H1 (cell line): ENCODE data around the gene NAAA. TPM values are rescaled to one million over a fixed set of nuclear protein-coding genes. Genes with fewer than 3 reads are reported as not detected.

ENCODE experiments used
- CTCF ChIA-PET: fragments of 300-600 bp; sonication (Branson Sonifier 250); formaldehyde crosslinking; loops from one replicate; lab custom pipeline; 2021; ENCODE audit not compliant: partially characterized antibody; lab: Charles Lee
- POLR2A ChIA-PET: fragments of 300-600 bp; sonication (Branson Sonifier 250); formaldehyde crosslinking; loops from one replicate; lab custom pipeline; 2021; ENCODE audit warnings: inconsistent platforms; ENCODE audit not compliant: partially characterized antibody; lab: Charles Lee
- DNase-seq, 2 experiments: peaks; one replicate each; pipeline versions ENCODE4 v3.0.0 to v3.0.0-alpha.2; 2010 to 2022; ENCODE audit warnings: low spot score in 2 of 2, low read depth in 1 of 2, mixed read lengths in 1 of 2
- FAIRE-seq: peaks from 2 replicates; lab custom pipeline; 2011; peaks lifted over from hg19 to GRCh38; lab: Jason Lieb, UNC
- H2AFZ ChIP-seq: 2 replicates; pipeline ENCODE4 v1.8.1; 2012; ENCODE audit warnings: low read length, inconsistent platforms
- H2AK5ac ChIP-seq: 2 replicates; pipeline ENCODE4 v1.6.1; 2013; ENCODE audit warnings: low read depth, low read length
- H2BK120ac ChIP-seq: replicated peaks from 2 replicates; pipeline ENCODE3; 2013; ENCODE audit warnings: low read depth, low read length, inconsistent platforms
- H2BK12ac ChIP-seq: 2 replicates; pipeline ENCODE4 v1.6.1; 2013; ENCODE audit warnings: low read depth, low read length
- H2BK15ac ChIP-seq: 2 replicates; pipeline ENCODE4 v1.6.1; 2013; ENCODE audit warnings: low read length
- H2BK20ac ChIP-seq: 2 replicates; pipeline ENCODE4 v1.6.1; 2013; ENCODE audit warnings: low read length
- H2BK5ac ChIP-seq: 2 replicates; pipeline ENCODE4 v1.6.1; 2013; ENCODE audit warnings: low read depth, low read length
- H3K14ac ChIP-seq: 2 replicates; pipeline ENCODE4 v1.6.1; 2013; ENCODE audit warnings: inconsistent platforms; ENCODE audit not compliant: insufficient read length
- H3K18ac ChIP-seq: 2 replicates; pipeline ENCODE4 v1.6.1; 2013; ENCODE audit warnings: low read length; ENCODE audit errors: extremely low read depth
- H3K23ac ChIP-seq: 2 replicates; pipeline ENCODE4 v1.6.1; 2013; ENCODE audit warnings: inconsistent platforms; ENCODE audit not compliant: insufficient read length
- H3K23me2 ChIP-seq: 2 replicates; pipeline ENCODE4 v1.6.1; 2013; ENCODE audit warnings: low read depth, low read length
- H3K27ac ChIP-seq: 2 replicates; pipeline ENCODE4 v1.6.1; 2011; ENCODE audit warnings: low read depth, low read length, inconsistent platforms
- H3K27me3 ChIP-seq, 4 experiments: replicated peaks in 1 of 4; 1 replicate in 1 of 4; 2 replicates in 3 of 4; pipeline versions ENCODE4 v1.6.1 to v1.8.1; 2011 to 2013; ENCODE audit warnings: low read length in 3 of 4, mild to moderate bottlenecking in 3 of 4, inconsistent platforms in 2 of 4, mixed read lengths in 2 of 4, moderate library complexity in 1 of 4; ENCODE audit not compliant: control insufficient read depth in 3 of 4, insufficient read depth in 3 of 4; ENCODE audit errors: extremely low read depth in 1 of 4
- H3K36me3 ChIP-seq, 4 experiments: 2 replicates each; pipeline versions ENCODE4 v1.6.1 to v1.8.1; 2011 to 2013; ENCODE audit warnings: mild to moderate bottlenecking in 4 of 4, low read length in 3 of 4, moderate library complexity in 2 of 4, control low read depth in 1 of 4, inconsistent platforms in 1 of 4; ENCODE audit not compliant: insufficient read depth in 4 of 4, control insufficient read depth in 2 of 4
- H3K4ac ChIP-seq: replicated peaks from 2 replicates; pipeline ENCODE3; 2013; ENCODE audit warnings: low read length, low read depth, mixed read lengths, inconsistent platforms; ENCODE audit not compliant: insufficient read length
- H3K4me1 ChIP-seq, 4 experiments: replicated peaks in 1 of 4; 1 replicate in 1 of 4; 2 replicates in 3 of 4; pipeline versions ENCODE4 v1.6.1 to v1.8.1; 2011 to 2013; ENCODE audit warnings: low read length in 3 of 4, inconsistent platforms in 2 of 4, mixed read lengths in 1 of 4; ENCODE audit not compliant: insufficient read depth in 4 of 4, control insufficient read depth in 3 of 4
- H3K4me2 ChIP-seq, 2 experiments: 2 replicates each; pipeline versions ENCODE4 v1.6.1 to v1.8.1; 2011 to 2013; ENCODE audit warnings: low read depth in 2 of 2, low read length in 2 of 2, control low read depth in 1 of 2, inconsistent platforms in 1 of 2, mild to moderate bottlenecking in 1 of 2; ENCODE audit not compliant: insufficient read depth in 1 of 2
- H3K4me3 ChIP-seq, 4 experiments: fragments of 200-600, 300-600 bp in 1 of 4; sonication (generic), shearing (Covaris generic), sonication (Bioruptor Twin) in 1 of 4; 2 replicates each; pipeline versions ENCODE4 v1.5.1 to v1.8.1; 2011 to 2016; ENCODE audit warnings: low read length in 4 of 4, low read depth in 3 of 4, control low read depth in 2 of 4, inconsistent platforms in 2 of 4, mild to moderate bottlenecking in 2 of 4, mixed read lengths in 1 of 4, moderate library complexity in 1 of 4; ENCODE audit not compliant: insufficient read depth in 2 of 4; ENCODE audit errors: extremely low read depth in 1 of 4
- H3K56ac ChIP-seq: replicated peaks from 2 replicates; pipeline ENCODE3; 2013; ENCODE audit warnings: low read depth, mild to moderate bottlenecking, mixed read lengths, low read length, inconsistent platforms; ENCODE audit not compliant: insufficient read length
- H3K79me1 ChIP-seq: 2 replicates; pipeline ENCODE4 v1.6.1; 2013; ENCODE audit warnings: low read depth, low read length, control low read depth
- H3K79me2 ChIP-seq, 2 experiments: 2 replicates each; pipeline versions ENCODE4 v1.6.1 to v1.8.1; 2012 to 2013; ENCODE audit warnings: low read length in 2 of 2, mild to moderate bottlenecking in 2 of 2, inconsistent platforms in 1 of 2; ENCODE audit not compliant: insufficient read depth in 2 of 2, control insufficient read depth in 1 of 2
- H3K9ac ChIP-seq, 4 experiments: replicated peaks in 1 of 4; 1 replicate in 1 of 4; 2 replicates in 3 of 4; pipeline versions ENCODE4 v1.6.1 to v1.8.1; 2011 to 2013; ENCODE audit warnings: low read depth in 3 of 4, low read length in 3 of 4, control low read depth in 2 of 4, mild to moderate bottlenecking in 2 of 4, moderate library complexity in 2 of 4, inconsistent platforms in 1 of 4; ENCODE audit errors: extremely low read depth in 1 of 4
- H3K9me3 ChIP-seq, 2 experiments: 2 replicates each; pipeline versions ENCODE4 v1.6.1 to v1.8.1; 2012 to 2013; ENCODE audit warnings: mild to moderate bottlenecking in 2 of 2, moderate library complexity in 2 of 2, control low read depth in 1 of 2, inconsistent platforms in 1 of 2, low read depth in 1 of 2, low read length in 1 of 2, mixed read lengths in 1 of 2; ENCODE audit not compliant: insufficient read depth in 2 of 2
- H4K20me1 ChIP-seq, 2 experiments: replicated peaks in 1 of 2; 2 replicates each; pipeline versions ENCODE3 to v1.8.1; 2011 to 2013; ENCODE audit warnings: inconsistent platforms in 2 of 2, low read length in 2 of 2, mild to moderate bottlenecking in 1 of 2; ENCODE audit not compliant: insufficient read depth in 2 of 2, control insufficient read depth in 1 of 2
- H4K5ac ChIP-seq: 2 replicates; pipeline ENCODE4 v1.6.1; 2013; ENCODE audit warnings: low read length, low read depth, mixed read lengths, inconsistent platforms; ENCODE audit not compliant: insufficient read length
- H4K8ac ChIP-seq: 2 replicates; pipeline ENCODE4 v1.8.0; 2013; ENCODE audit warnings: mild to moderate bottlenecking, moderate library complexity, low read length, inconsistent platforms; ENCODE audit not compliant: insufficient read depth; ENCODE audit errors: extremely low read depth
- H4K91ac ChIP-seq: replicated peaks from 2 replicates; pipeline ENCODE3; 2013; ENCODE audit warnings: low read length, mixed read lengths, inconsistent platforms; ENCODE audit not compliant: insufficient read length
- ATF3 ChIP-seq: IDR thresholded peaks from 2 replicates; pipeline ENCODE4 v1.6.1; 2011; ENCODE audit warnings: low read depth, mild to moderate bottlenecking, low read length; ENCODE audit not compliant: insufficient read depth
- BACH1 ChIP-seq: IDR thresholded peaks from 2 replicates; pipeline ENCODE4 v1.6.1; 2012; ENCODE audit warnings: low read length, improper control_type of control experiment
- CHD1 ChIP-seq: IDR thresholded peaks from 2 replicates; pipeline ENCODE4 v1.6.1; 2012; ENCODE audit warnings: low read depth, low read length, improper control_type of control experiment
- CHD2 ChIP-seq: IDR thresholded peaks from 2 replicates; pipeline ENCODE4 v1.6.1; 2012; ENCODE audit warnings: low read length, improper control_type of control experiment
- EP300 ChIP-seq, 2 experiments: IDR thresholded peaks; 1 replicate in 1 of 2; 2 replicates in 1 of 2; pipeline ENCODE4 v1.6.1; 2011 to 2012; ENCODE audit warnings: low read depth in 2 of 2, low read length in 2 of 2, mild to moderate bottlenecking in 2 of 2, borderline replicate concordance in 1 of 2, inconsistent platforms in 1 of 2, moderate library complexity in 1 of 2
- GTF2F1 ChIP-seq: IDR thresholded peaks from 2 replicates; pipeline ENCODE4 v1.6.1; 2012; ENCODE audit warnings: low read depth, low read length, improper control_type of control experiment, borderline replicate concordance
- KDM4A ChIP-seq: IDR thresholded peaks from one replicate; pipeline ENCODE4 v1.7.1; 2012; ENCODE audit warnings: low read depth, mild to moderate bottlenecking, moderate library complexity, low read length, inconsistent platforms; ENCODE audit not compliant: severe bottlenecking
- KDM5A ChIP-seq: fragments of 200-600 bp; IDR thresholded peaks from 2 replicates; pipeline ENCODE4 v1.7.1; 2012; ENCODE audit warnings: mild to moderate bottlenecking, low read length, inconsistent platforms, mixed read lengths
- POLR2AphosphoS5 ChIP-seq: IDR thresholded peaks from 2 replicates; pipeline ENCODE4 v1.6.1; 2011; ENCODE audit warnings: low read depth, low read length
- RFX5 ChIP-seq: IDR thresholded peaks from 2 replicates; pipeline ENCODE4 v1.6.1; 2011; ENCODE audit warnings: low read depth, low read length, improper control_type of control experiment, borderline replicate concordance
- SAP30 ChIP-seq: fragments of 300-600 bp; sonication (generic); IDR thresholded peaks from 2 replicates; pipeline ENCODE4 v1.7.1; 2012; ENCODE audit warnings: low read length, moderate library complexity, mild to moderate bottlenecking, inconsistent platforms; ENCODE audit not compliant: insufficient read depth, insufficient replicate concordance
- SIRT6 ChIP-seq: IDR thresholded peaks from one replicate; pipeline ENCODE4 v1.7.1; 2012; ENCODE audit warnings: low read length, inconsistent platforms
- ZNF274 ChIP-seq: IDR thresholded peaks from 2 replicates; pipeline ENCODE4 v1.7.0; 2012; ENCODE audit warnings: low read length, borderline replicate concordance; ENCODE audit errors: extremely low read depth
- WGBS, 2 experiments: shearing (Covaris generic) in 1 of 2; methylation state at CpG; one replicate each; pipeline versions ENCODE4 v1.1.6 to v1.1.7; 2013 to 2015; ENCODE audit warnings: low lambda C conversion rate in 2 of 2, mixed read lengths in 2 of 2, inconsistent platforms in 1 of 2, low coverage in 1 of 2, missing lambda C conversion rate in 1 of 2; ENCODE audit not compliant: insufficient replicate concordance in 2 of 2, insufficient coverage in 1 of 2, insufficient read length in 1 of 2; ENCODE audit errors: extremely low coverage in 1 of 2, missing lambda C conversion rate in 1 of 2; 5-methylcytosine and 5-hydroxymethylcytosine counted together
- polyA plus RNA-seq, 7 experiments: library from polyadenylated mRNA; depleted of rRNA in 3 of 7; stranded (reverse) in 5 of 7; unstranded in 2 of 7; fragments of >200 nt in 5 of 7; fragments of 200-250 nt in 2 of 7; gene quantifications; 1 replicate in 5 of 7; 2 replicates in 1 of 7; 4 replicates in 1 of 7; pipeline versions ENCODE4 v1.2.1 to v1.2.3, GENCODE V29; 2011 to 2013; ENCODE audit warnings: missing spikeins in 2 of 7, mixed read lengths in 2 of 7
- total RNA-seq: library from RNA; stranded (reverse); fragmentation: NEBNext Ultra II Directional; extraction: Animal tissue kit (Norgen Biotek cat#: 25700); gene quantifications from 2 replicates; pipeline ENCODE4 v1.2.1, GENCODE V29; 2021

The NAAA gene
- total and polyA plus RNA-seq, 2 of the 8 experiments (the other 6 are each of a cell fraction or from before 2014, with no cell fraction given), result 9.4 to 12.5 TPM

GRCh38 chr4:75950213-75950815, 9.5 kb upstream of the NAAA start:
- ChIA-PET POLR2A (interaction anchor here (1.4 kb wide), 1 partner anchor 10 kb away, joined by 4 read pairs; the partner anchor contains the start of gene NAAA), CTCF (interaction anchor here (0.6 to 3.4 kb wide), 3 partner anchors 34 to 114 kb away, joined by 7 to 11 read pairs (median 7); no protein-coding TSS in a partner anchor)
- no peak for FAIRE-seq
- Histone ChIP-seq H3K4me1 (no peaks in the 10 kb centered on the region), H4K5ac (no peak overlapping the region), H3K4ac (no peak overlapping the region), H3K56ac (no peak overlapping the region), H2BK15ac (no peak overlapping the region), H3K27ac (no peak overlapping the region), H2BK120ac (no peak overlapping the region), H3K14ac (no peak overlapping the region), H3K9ac (no peak overlapping the region), H4K20me1 (peaks cover 0 to 2% of the 10 kb centered on the region in 2 experiments), H3K23ac (no peak overlapping the region), H3K9me3 (no peaks in the 10 kb centered on the region), H3K4me2 (no peak overlapping the region), H4K91ac (no peak overlapping the region), H2AFZ (no peak overlapping the region), H2BK20ac (no peak overlapping the region), H2BK12ac (no peak overlapping the region), H3K4me3 (no peak overlapping the region), H3K18ac (no peak overlapping the region), H3K36me3 (peaks cover 11 to 80% (median 44%) of the 10 kb centered on the region in 4 experiments), H3K79me1 (no peaks in the 10 kb centered on the region), H4K8ac (no peak overlapping the region), H3K79me2 (no peaks in the 10 kb centered on the region), H2AK5ac (no peak overlapping the region), H3K27me3 (no peaks in the 10 kb centered on the region), H2BK5ac (no peak overlapping the region), H3K23me2 (no peaks in the 10 kb centered on the region)
- WGBS, 2 experiments, result 83% methylated on average over 3 of the region's 3 CpGs; no CpG with 5 or more reads in 1 of the 2 experiments
- no peak for DNase-seq
- no peak for TF ChIP-seq EP300 (IDR thresholded peaks at IDR 0.05; ENCODE audit: borderline replicate concordance in 1 of 2, low read depth in 2 of 2, low read length in 2 of 2)
- no peak for TF ChIP-seq RFX5
- no peak for TF ChIP-seq BACH1
- TF ChIP-seq KDM4A, result no peak
- TF ChIP-seq KDM5A, result no peak
- no peak for TF ChIP-seq SIRT6
- TF ChIP-seq CHD1, result no peak
- TF ChIP-seq SAP30, result no peak
- no peak for TF ChIP-seq POLR2AphosphoS5
- no peak for TF ChIP-seq CHD2
- no peak for TF ChIP-seq GTF2F1
- no peak for TF ChIP-seq ATF3
- TF ChIP-seq ZNF274, result no peak
